KMS-11 (cell line): Measurements from ENCODE around the gene MAGED1.

ENCODE experiments used
- H2AFZ ChIP-seq: fragments of 200-600 bp; sonication (generic); 2 replicates; pipeline ENCODE4 v1.6.1; 2016; ENCODE audit warnings: antibody characterized with exemption, mixed run types, low read depth
- H3K27ac ChIP-seq: fragments of 200-600 bp; sonication (generic); 2 replicates; pipeline ENCODE4 v1.6.1; 2016; ENCODE audit warnings: mild to moderate bottlenecking, mixed run types
- H3K27me3 ChIP-seq: fragments of 200-600 bp; sonication (generic); 2 replicates; pipeline ENCODE4 v1.6.1; 2017; ENCODE audit warnings: mild to moderate bottlenecking, low read depth, mixed run types, moderate library complexity; ENCODE audit not compliant: insufficient read depth
- H3K36me3 ChIP-seq: fragments of 200-600 bp; sonication (generic); 2 replicates; pipeline ENCODE4 v1.6.1; 2017; ENCODE audit warnings: mild to moderate bottlenecking, mixed run types; ENCODE audit not compliant: insufficient read depth
- H3K4me1 ChIP-seq: fragments of 200-600 bp; sonication (generic); 2 replicates; pipeline ENCODE4 v1.6.1; 2016; ENCODE audit warnings: mild to moderate bottlenecking, low read depth, mixed run types; ENCODE audit not compliant: poor library complexity, severe bottlenecking
- H3K4me2 ChIP-seq: fragments of 200-600 bp; sonication (generic); 2 replicates; pipeline ENCODE4 v1.7.0; 2016; ENCODE audit warnings: mild to moderate bottlenecking, mixed run types
- H3K4me3 ChIP-seq: fragments of 200-600 bp; sonication (generic); IDR thresholded peaks from 2 replicates; pipeline ENCODE4 v1.6.1; 2017; ENCODE audit warnings: low read depth, low read length, mixed read lengths; ENCODE audit not compliant: insufficient read depth
- H3K79me2 ChIP-seq: fragments of 200-600 bp; sonication (generic); 2 replicates; pipeline ENCODE4 v1.6.1; 2016; ENCODE audit warnings: low read depth, mixed run types; ENCODE audit not compliant: insufficient read depth
- H3K9ac ChIP-seq: fragments of 200-600 bp; sonication (generic); 2 replicates; pipeline ENCODE4 v1.6.1; 2016; ENCODE audit warnings: mild to moderate bottlenecking, mixed run types
- H4K20me1 ChIP-seq: fragments of 200-600 bp; sonication (generic); 2 replicates; pipeline ENCODE4 v1.6.1; 2016; ENCODE audit warnings: mild to moderate bottlenecking, mixed run types; ENCODE audit not compliant: insufficient read depth
- CTCF ChIP-seq: fragments of 200-600 bp; sonication (generic); conservative IDR thresholded peaks from 2 replicates; pipeline ENCODE4 v1.6.1; 2017; ENCODE audit warnings: low read depth, mild to moderate bottlenecking, antibody characterized with exemption, low read length, moderate library complexity, mixed read lengths

The MAGED1 gene

DNA sequence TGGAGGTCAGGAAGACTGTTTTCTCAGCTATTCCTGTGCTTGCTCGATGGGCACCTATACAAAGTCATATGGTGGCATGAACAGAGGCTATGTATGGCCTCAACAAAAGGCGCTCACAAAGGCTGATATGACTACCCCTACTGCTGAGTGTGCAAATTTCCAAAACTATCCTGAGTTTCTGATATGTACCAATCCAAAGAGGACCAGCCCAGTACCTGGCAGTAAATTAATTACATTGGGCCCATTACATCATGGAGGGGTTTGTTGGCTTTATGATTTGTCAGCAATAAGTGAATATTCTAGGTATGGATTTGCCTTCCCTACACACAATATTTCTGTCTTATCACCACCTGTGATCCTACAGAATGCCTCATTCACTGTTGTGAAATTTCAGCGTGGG, 12.3 kb downstream of the MAGED1 start:
- Histone ChIP-seq H3K4me2 (no peak overlapping the region), H3K4me1 (no peaks in the 10 kb centered on the region), H3K4me3 (no peak overlapping the region), H3K27ac (no peak overlapping the region), H3K27me3 (no peaks in the 10 kb centered on the region), H4K20me1 (no peaks in the 10 kb centered on the region), H3K9ac (no peak overlapping the region), H3K79me2 (no peaks in the 10 kb centered on the region), H3K36me3 (no peaks in the 10 kb centered on the region), H2AFZ (no peak overlapping the region)
- TF ChIP-seq CTCF: no peak

GRCh38 chrX:51917604-51918003, 24.2 kb downstream of the MAGED1 start:
- no peaks in the 10 kb centered on the region for H3K36me3 ChIP-seq
- no peaks in the 10 kb centered on the region for H3K79me2 ChIP-seq
- TF ChIP-seq CTCF: no peak
- no peak overlapping the region for H3K9ac ChIP-seq
- no peak overlapping the region for H2AFZ ChIP-seq
- no peak overlapping the region for H3K4me2 ChIP-seq
- H3K4me1 ChIP-seq: no peaks in the 10 kb centered on the region
- H3K4me3 ChIP-seq: no peak overlapping the region
- no peak overlapping the region for H3K27ac ChIP-seq
- H3K27me3 ChIP-seq: no peaks in the 10 kb centered on the region
- no peaks in the 10 kb centered on the region for H4K20me1 ChIP-seq

DNA sequence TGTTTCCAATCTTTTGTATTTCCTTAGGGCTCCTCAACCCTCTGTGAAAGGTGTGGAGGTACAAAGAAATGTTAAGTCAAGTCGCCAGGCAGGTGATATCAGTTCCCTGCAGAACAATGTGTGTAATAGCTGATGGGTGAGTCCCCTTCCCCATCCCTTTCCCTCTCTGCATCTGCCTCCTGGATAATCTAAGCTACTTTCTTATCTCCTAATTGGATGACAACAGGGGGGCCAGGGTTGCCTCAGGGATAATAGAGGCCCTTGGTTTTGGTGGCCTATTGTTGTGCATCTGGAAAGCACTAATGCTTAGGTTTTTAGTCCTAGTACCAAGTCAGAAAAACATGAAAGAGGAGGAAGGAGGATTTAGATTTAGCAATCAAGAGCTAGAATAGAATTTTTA, 29.1 kb downstream of the MAGED1 start:
- Histone ChIP-seq H3K4me3 (no peak overlapping the region), H3K79me2 (no peaks in the 10 kb centered on the region), H3K9ac (no peak overlapping the region), H3K4me1 (no peaks in the 10 kb centered on the region), H4K20me1 (no peaks in the 10 kb centered on the region), H3K4me2 (no peak overlapping the region), H3K27ac (no peak overlapping the region), H2AFZ (no peak overlapping the region), H3K36me3 (no peaks in the 10 kb centered on the region), H3K27me3 (no peaks in the 10 kb centered on the region)
- TF ChIP-seq CTCF: no peak

DNA sequence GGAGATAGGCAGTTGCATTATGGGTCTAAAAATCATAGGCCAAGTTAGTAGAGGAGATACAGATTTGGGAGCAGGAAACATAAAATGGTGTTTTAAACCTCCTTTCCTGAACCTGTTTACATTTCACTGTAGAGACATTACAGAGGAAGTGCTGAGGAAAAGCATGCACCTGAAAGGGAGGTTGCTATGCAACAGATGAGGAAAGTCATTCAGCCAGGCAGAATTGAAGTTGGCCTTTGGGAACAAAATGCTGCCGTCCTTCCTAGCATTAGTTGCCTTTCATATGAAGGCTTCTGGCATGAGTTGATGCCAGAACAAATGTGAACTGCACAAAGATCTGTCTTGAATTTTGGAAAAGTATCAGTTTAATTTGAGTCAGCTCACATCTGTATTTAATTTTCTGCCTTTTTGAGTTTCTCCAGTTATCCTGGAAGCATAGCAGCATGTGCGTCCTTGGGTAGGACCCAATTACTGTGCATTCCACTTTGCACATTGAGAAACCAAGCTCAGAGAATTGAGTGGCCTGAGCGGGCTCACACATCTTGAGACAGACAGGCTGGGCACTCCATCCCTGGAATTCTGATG, 38.2 kb downstream of the MAGED1 start:
- H2AFZ ChIP-seq: no peak overlapping the region
- no peak overlapping the region for H3K4me3 ChIP-seq
- H3K9ac ChIP-seq: no peak overlapping the region
- no peaks in the 10 kb centered on the region for H3K79me2 ChIP-seq
- no peaks in the 10 kb centered on the region for H3K4me1 ChIP-seq
- no peaks in the 10 kb centered on the region for H3K36me3 ChIP-seq
- no peak overlapping the region for H3K4me2 ChIP-seq
- no peak for TF ChIP-seq CTCF
- no peaks in the 10 kb centered on the region for H3K27me3 ChIP-seq
- H4K20me1 ChIP-seq: no peaks in the 10 kb centered on the region
- H3K27ac ChIP-seq: no peak overlapping the region
